HG03135 (cell line): Measurements from ENCODE around the gene SKI.
"Not testable (repeated sequence)": the region's sequence is repeated elsewhere in the genome, so short reads cannot be mapped to it uniquely, and the experiment has no call there.

ENCODE experiments used
- ATAC-seq: cut with Tn5 transposase; IDR thresholded peaks from one replicate; pipeline ENCODE4 v1.9.1; 2021; ENCODE audit warnings: mild to moderate bottlenecking, moderate library complexity; ENCODE audit not compliant: unreplicated experiment

Gene SKI

DNA sequence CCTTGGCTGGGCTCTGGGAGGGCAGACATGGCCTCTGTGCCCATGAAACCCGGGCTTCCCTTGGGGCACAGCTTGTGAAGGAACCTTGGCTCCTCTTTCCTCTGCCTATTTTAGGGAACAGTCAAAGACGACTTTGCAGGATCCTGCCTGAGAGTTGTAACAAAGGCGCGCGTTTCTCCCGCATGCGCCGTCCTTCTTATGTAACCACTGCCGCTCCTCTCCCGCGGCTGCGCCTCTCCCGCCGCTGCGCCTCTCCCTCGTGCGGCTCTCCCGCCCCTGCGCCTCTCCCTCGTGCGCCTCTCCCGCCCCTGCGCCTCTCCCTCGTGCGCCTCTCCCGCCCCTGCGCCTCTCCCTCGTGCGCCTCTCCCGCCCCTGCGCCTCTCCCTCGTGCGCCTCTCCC is 103.5 kb downstream of the SKI start:
- not testable (repeated sequence) for ATAC-seq

DNA sequence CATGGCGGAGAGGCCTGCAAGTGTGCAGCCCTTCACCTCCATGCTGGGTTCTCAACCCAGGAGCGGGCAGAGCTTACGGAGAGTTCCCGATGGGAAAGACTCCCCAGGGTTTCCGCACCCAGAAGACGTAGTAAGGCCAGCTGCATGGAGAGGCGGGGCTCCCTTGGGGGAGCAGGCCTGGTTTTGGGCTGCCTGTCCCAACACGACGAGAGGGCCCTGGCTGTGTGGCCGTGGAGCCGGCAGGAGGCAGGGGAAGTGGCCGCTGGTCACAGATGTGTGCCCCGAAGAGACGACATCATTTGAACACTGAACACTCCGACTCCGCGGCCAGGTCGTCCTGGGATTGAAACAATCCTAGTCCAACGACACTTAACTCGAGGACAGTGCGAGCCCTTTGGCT is 106.2 kb downstream of the SKI start:
- no peak for ATAC-seq

DNA sequence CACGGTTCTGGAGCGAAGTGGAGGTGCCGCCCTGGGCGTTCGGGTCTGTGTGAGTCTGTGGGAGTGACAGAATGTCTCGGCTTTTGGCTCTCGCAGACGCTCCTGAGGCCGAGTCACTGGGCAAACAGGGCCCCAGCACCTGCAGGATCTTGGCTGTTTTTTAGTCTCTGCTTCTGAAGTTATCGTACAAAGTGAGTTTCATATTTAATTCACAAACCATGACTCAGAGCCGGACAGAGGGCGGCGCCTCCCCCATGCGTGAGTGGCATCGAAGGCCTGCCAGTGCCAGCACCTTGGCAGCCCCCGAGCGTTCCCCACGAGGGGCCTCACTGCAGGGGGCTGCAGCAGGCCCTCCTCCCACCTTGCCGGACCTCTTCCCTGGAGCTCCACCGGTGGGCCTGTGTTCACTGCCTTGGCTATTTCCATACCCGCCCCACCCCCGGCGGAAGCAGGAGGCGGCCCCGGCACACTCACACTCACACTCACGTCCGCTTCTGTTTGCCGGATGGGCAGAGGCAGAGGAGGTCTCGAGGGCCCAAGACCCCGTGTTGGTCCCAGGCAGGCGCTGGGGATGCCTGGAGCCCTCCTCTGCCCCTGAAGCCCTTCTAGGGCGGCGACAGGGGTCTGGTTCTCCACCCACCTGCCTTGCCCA is 106.9 kb downstream of the SKI start:
- ATAC-seq, result no peak

DNA sequence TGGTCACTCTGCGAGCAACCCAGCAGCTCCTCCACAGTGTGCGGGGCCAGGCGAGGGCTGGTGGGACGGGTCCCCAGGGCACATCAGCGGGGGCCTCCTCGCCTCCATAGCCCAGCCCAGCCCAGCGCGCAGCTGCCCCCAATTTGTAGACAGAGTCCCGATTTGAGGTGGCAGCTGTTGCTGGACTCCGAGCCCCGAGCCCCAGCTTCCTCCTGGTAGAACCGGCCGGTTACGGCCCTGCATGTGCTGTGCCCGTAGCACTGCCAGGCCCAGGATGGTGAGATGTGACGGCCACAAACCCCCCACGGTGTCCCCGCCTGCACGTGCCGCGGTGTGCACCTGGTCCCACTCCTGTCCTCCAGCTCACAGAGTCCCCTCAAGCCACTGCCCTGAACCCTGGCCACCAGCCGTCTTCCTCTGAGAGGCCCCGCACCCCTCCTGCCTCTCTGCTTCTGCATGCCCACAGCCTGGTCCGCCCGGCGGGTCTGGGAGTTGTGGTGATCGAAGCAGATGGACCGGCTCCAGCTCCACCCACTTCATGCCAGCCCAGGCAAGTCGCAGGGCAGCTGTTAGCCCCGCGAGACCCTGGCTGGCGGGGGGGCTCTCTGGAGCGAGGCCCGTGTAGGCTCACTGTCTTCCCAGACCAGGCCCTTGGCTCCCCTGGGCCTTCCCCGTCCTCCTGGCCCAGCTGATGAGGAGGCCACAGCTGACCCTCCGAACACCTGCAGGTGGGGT is 107.8 kb downstream of the SKI start:
- no peak for ATAC-seq

DNA sequence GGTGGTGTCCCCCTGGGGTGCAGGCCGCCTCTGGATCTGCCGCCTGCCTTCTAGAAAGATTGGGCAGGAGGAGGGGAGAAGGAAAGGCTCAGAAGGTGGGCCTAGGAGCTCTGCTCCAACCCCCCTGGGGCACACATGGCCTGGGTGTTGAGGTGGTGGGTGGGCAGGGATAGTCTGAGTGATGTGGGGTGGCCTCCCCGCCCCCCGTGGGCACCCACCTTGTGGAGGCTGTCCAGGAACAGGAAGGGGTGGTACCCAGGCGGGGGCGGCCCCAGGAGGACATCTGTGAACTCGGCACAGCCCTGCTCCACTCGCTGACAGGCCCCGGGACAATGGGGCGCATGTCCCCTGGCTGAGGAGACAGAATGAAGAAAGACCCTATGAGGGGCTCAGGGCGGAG is 108.4 kb downstream of the SKI start:
- ATAC-seq, result no peak

DNA sequence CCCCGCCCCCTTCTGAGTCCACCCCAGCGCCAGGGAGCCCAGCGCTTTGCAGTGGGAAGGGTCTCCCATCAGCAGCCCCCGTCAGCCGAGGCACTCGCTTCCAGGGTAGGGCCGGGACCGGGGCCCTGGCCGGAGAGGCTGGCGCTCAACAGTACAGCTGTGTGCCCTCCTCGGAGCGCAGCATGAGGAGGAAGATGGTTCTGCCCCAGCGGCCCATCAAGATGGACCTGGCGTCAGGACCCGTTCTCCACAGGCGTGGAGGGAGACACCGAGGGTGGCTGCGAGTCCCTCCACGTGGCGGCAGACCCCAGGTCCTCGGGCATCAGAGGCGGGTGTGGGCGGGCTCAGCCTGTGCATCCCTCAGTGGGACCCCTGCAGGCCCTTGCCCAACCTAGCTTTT is 109.0 kb downstream of the SKI start:
- no peak for ATAC-seq

DNA sequence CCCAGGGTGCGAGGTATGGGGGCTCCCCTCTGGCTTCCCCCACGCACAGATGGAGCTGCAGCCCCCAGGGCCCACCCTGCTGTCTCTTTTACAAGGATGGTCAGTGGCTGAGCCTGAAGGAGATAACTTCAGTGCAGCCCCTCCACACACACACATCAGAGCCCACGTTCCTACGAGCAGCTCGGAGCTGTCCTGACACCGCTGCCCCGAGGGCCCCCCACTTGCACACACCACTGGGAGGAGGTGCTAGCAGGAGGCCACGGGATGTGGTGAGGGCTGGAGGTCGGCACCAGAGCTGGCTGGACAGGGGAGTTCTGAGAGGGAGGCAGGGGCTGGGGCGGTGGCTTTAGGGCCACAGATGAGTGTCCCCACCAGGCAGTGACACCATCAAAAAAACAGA is 109.4 kb downstream of the SKI start:
- no peak for ATAC-seq

DNA sequence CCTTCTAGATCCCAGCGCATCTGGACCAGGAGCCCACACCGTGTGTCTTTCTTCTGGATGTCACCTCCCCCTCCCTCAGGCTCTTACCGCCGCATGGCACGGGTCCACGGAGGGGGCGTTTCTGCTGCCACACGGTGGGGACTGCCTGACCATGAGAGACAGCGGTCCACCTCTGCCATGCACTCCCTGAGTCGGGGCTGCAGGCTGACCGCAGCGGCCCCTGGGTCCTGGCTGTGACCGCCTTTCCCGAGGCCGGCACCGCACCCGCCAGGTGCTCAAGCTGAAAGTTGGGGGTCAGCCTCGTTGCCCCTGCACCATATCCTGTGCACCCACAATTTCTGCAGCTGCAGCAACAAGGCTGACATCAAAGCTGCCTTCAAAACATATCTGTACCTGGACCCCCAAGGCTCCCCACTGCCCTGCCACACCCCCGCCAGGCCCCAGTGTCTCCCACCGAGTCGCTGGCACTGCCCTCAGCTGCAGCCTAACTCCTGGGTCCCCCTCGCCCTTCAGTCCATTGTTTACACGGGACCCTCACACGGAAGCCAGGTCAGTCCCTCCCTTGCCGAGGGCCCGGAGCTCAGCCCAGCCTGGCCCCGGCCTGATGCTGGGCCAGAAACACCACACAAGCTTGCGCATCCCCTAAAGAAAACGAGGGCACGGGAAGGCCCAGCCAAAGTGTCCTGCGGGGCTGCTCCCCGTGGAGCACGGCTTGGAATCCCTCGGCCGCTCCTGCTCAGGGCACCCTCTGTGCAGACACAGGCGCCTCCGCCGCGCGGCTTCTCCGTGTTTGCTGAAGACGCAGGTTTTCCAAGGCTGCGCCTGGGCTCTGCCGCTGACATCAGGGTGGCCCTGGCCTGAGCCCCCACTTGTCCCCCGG is 111.3 kb downstream of the SKI start:
- ATAC-seq, result no peak

DNA sequence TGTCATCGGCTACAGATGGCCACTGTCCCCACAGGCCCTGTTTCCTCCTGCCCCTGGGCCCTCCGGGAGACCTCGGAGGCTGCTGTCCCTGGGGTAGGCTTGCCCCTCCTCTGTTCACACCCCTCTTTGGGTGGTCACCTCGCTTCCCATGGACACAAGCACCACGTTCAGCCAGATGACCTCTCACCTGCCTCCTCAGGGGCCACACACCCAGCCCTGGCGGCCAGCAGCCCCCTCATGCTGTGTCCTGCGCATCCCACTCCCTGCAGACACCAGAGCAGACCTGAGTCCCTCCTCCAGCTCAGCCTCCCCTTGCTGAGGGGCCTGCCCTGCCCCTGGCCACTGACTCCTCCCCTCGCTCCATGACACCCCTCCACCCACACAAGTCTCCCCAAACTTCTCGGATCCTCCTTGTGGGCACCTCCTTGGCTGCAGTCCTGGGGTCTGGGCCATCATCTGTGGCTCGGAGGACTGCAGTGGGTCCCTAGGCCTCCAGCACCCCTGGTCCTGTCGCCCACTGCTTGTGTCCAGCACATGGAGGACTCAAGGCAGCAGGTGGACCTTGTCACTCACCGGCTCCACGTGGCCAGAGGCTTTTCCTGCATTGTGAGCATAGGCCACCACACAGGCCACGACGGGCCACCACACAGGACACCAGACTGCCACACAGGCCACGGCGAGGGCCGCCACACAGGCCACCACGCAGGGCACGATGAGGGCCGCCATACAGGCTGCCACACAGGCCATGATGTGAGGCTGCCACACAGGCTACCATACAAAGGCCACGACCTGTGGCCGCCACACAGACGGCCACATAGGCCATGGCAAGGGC is 112.2 kb downstream of the SKI start:
- ATAC-seq, result no peak

DNA sequence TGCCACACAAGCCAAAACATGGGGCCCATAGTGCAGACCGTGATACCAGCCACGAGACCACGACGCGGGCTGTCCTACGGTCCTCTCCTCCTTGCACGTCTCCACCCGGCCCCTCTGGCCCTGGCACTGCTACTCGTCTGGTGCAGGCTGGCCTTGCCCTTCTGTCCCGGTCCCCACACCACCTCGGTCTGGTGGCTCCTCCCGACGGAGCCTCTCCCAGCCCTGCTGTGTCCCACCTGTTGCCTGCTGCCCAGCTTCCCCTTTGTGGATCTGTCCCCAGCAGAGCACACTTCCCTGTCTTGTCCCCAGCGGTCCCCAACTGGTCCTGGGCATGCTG is 112.8 kb downstream of the SKI start:
- ATAC-seq, result no peak

DNA sequence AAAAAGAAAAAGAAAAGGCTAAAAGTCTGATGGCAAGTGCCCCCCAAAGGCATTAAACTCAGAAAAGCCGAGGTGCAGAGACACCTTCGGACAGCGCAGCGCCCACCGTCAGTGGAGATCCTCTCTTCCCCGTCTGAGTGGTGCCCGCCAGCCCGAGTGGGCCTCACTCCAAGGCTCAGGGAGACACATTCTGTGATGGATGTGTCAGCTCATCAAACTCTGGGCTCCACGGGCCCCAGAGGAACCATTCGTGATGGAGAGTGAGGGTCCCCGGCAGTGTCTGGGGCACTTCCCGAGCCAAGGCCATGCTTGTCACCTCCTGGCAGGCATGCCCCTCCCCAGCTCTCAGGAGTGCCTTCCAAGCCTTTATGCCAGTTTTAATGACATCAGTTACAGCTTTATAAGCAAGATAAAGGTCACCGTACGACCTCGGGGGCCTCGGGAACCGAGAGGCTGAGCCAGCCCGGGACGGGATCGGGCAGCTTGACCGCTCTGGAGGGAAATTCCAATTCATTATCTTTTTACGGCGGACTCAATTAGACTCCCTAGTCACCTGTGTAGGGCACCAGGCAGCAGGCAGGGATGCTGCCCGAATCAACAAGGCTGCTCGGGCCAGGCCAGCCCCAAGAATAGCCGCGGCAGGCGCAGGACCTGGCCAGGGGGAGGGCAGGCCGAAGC is 113.7 kb downstream of the SKI start:
- no peak for ATAC-seq

DNA sequence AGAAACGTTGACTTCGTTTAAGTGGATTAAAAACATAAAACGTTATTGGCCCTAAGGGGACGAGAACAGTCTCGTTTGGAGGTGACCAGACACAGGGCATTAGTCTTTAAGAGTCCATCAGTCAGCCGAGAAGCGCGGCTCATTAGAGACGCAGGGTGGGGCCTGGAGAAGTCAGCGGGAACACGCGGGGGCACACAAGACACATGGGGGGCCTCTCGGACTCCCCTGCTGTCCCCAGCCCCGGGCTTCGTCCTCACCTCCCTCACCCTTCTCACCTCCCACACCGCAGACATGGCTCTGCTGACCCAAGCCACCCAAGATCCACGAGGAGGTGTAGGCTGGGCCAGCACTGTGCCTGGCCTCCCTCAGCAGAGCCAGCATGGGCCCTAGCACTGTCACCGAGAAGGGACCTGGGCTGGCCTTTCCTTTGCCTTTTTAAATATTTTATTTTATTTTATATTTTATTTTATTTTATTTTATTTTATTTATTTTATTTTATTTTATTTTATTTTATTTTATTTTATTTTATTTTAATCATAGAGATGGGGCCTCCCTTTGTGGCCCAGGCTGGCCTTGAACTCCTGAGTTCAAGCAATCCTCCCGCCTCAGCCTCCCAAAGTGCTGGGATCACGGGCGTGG is 114.4 kb downstream of the SKI start:
- no peak for ATAC-seq

DNA sequence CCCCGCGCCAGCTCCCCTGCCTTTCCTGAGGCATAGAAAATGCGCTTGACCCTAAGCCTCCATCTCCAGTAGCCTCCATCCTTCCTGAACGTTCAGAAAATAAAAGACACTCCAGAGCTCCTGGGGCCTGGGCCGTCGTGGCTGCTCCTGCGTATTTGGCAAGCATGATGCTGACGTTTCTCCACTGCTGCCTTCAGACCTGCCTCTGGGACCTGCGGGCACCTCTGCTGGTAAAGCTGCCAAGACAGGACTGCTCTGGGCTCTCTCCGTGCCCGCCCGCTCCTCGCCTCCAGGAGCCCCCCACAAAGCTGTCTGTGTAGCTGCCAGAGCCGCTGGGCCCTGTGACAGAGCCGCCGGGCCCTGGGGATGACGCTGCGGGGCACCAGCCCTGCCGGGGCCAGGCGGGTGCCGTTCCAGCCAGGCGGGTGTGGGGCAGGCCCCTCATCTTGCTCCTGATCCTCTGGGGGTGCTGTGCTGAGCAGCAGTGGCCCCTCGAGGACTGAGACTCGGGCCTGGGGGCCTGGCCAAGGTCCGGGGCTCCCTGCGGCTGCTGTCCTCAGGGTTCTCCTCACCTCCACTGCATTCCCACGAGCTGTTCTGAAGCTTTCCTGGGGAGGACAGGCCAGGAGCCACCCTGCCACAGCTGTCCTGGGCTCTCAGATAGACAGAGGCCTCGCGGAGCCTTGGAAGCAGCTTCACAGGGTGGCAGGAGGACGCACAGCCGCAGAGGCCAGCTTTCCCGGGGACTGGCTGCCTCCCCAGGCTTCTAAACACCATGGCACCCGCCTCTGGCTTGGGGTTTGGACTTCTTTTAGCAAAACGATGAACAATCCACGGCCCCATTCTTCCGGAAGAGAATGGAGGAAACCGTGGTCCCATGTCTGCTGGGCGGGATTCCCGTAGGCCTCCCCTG is 115.2 kb downstream of the SKI start:
- no peak for ATAC-seq

DNA sequence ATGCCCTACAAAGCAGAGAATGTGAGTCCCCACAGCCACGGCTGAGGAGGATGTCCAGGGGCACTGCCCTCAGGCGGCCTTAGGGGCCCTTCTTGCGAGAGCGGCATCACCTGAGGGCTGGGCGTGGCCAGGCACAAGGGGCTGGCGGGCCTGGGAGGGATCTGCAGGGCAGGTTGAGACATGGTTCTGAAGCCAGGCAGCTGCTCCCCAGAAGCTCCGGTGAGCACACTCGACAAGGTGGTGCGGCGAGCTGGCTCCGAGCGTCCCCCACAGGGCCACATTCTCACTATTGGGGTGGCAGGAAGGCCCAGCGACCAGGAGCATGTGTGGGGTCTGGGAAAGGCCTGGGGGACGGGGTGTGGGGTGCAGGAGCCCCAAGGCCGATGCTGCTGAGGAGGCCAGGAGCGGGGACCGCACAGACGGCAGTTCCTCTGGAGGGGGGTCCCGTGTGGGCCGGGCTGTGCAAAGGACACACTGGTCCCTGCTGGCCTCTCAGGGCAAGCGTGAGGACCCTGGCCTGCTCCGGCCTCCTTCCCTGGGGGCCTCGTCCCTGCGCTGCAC is 116.1 kb downstream of the SKI start:
- no peak for ATAC-seq

DNA sequence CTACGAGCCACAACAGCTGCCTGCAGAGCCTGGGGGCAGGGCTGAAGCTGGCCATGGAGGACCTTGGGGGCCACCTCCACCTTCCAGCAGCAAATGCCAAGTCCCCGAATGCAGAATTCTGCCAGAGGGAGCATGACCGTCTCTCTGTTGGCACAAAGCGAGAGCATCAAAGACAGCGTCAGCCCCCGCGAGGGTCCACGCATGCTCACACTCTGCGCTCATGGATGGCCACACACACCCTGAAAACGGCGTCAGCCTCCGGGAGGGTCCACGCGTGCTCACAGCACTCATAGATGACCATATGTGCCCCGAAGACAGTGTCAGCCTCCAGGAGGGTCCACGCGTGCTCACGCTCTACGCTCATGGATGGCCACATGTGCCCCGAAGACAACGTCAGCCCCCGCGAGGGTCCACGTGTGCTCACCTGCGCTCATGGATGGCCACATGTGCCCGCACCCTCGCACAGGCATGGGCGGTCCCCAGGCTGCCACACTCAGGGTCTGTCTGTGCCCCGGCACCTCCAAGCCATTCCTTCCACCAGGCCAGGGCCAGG is 116.7 kb downstream of the SKI start:
- ATAC-seq, result no peak

DNA sequence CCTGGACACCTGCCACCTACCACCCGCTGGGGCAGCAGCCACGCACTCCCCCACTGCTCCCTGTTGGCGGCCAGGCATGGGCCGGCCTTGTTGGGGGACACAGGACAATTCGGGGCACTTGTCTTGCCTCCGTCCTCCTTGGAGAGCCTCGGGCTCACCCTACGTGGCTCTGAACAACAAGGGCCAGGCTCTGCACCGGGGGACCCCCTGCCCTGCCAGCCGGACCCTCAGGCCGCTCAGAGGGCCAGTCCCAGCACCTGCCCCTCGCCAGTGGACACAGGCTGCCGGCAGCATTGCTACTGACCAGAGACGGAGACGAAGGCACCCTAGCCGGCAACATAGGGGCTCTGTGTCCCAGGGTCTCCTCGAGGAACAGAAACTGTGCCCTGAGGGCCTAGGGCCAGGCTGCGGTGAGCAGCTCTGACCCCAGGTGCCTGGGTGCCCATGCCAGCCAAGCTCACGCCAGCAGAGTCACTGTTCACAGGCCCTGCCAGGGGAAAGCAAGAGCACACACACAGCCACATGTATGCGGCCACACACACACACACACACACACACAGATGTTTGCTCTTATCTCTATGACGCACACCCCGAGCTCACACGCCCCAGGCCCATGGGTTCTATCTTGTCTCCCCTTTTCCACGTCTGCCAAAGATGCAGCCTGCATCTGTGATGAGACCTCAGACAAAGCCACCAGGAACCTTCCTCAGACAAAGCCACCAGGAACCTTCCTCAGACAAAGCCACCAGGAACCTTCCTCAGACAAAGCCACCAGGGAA is 117.4 kb downstream of the SKI start:
- no peak for ATAC-seq

DNA sequence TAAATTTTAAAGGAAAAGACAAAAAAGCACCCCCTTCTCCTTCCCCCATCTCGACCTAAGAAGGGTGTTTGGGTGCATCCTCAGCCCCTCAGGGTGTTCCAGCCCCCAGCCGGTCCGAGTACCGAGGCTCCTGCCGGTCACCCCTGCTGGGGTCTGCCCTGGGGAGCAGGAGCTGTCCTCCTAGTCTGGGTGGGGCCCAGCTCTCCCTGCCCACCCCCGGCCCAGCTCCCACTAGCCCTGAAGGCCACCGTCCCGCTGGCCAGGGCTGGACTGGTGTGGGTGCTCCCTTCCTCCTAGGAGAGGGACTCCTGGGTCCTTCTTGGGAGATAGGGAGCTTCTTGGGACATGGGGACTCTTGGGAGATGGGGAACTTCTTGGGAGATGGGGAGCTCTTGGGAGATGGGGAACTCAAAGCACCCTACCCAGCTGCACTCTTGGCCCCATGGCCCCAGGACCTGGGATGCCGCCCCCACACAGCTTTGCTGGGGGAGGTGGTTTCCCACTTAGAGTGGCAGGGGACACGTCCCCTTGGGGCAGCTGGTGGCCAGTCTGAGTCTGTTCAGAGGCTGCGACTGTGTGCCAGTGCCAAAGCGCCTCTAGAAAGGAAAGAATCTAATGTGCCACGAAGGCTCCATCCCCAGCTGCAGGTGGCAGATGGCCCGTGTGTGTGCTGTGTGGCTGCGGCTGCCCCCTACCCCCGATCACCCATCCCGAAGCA is 118.7 kb downstream of the SKI start:
- ATAC-seq, result no peak
